Mammary epithelial cell (primary cell): ENCODE data around the gene PROCR.

Experiments used
- EZH2 ChIP-seq: IDR thresholded peaks from 2 replicates; pipeline ENCODE4 v1.6.1; 2012; ENCODE audit warnings: low read length, inconsistent platforms, borderline replicate concordance
- TF ChIP-seq, protein P1 (sequence below), 2 donors: IDR thresholded peaks in 1 of 2; conservative IDR thresholded peaks in 1 of 2; 2 replicates each; pipeline ENCODE4 v1.5.1; 2011 to 2012; ENCODE audit warnings: inconsistent platforms in 2 of 2, low read length in 2 of 2, mild to moderate bottlenecking in 2 of 2, control low read depth in 1 of 2, low read depth in 1 of 2; ENCODE audit not compliant: insufficient read depth in 1 of 2; ENCODE audit errors: extremely low read depth in 1 of 2

- TF ChIP-seq, protein P1, sequence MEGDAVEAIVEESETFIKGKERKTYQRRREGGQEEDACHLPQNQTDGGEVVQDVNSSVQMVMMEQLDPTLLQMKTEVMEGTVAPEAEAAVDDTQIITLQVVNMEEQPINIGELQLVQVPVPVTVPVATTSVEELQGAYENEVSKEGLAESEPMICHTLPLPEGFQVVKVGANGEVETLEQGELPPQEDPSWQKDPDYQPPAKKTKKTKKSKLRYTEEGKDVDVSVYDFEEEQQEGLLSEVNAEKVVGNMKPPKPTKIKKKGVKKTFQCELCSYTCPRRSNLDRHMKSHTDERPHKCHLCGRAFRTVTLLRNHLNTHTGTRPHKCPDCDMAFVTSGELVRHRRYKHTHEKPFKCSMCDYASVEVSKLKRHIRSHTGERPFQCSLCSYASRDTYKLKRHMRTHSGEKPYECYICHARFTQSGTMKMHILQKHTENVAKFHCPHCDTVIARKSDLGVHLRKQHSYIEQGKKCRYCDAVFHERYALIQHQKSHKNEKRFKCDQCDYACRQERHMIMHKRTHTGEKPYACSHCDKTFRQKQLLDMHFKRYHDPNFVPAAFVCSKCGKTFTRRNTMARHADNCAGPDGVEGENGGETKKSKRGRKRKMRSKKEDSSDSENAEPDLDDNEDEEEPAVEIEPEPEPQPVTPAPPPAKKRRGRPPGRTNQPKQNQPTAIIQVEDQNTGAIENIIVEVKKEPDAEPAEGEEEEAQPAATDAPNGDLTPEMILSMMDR (conservative IDR thresholded peaks at IDR 0.05 in 1 of 2, IDR thresholded peaks at IDR 0.05 in 1 of 2; ENCODE audit: extremely low read depth in 1 of 2, insufficient read depth in 1 of 2, low read depth in 1 of 2, low read length in 2 of 2) = no peak
- TF ChIP-seq EZH2 = no peak
These were observed 38.1 kb upstream of the PROCR start for GRCh38 chr20:35133735-35134134.
